OCI-LY1 (cell line): Measurements from ENCODE around the gene TMEM213.

Experiments
- EZH2 ChIP-seq: fragments of 200-600 bp; sonication (generic), shearing (Covaris generic); IDR thresholded peaks from 2 replicates; pipeline ENCODE4 v1.8.0; 2017; ENCODE audit warnings: borderline replicate concordance, mixed run types, mild to moderate bottlenecking, antibody characterized with exemption, low read length, moderate library complexity, mixed read lengths
- TF ChIP-seq, protein P1 (sequence below): fragments of 200-600 bp; sonication (generic), shearing (Covaris generic); IDR thresholded peaks from 2 replicates; pipeline ENCODE4 v1.5.1; 2017; ENCODE audit warnings: mild to moderate bottlenecking, antibody characterized with exemption, low read length, moderate library complexity, mixed read lengths

DNA sequence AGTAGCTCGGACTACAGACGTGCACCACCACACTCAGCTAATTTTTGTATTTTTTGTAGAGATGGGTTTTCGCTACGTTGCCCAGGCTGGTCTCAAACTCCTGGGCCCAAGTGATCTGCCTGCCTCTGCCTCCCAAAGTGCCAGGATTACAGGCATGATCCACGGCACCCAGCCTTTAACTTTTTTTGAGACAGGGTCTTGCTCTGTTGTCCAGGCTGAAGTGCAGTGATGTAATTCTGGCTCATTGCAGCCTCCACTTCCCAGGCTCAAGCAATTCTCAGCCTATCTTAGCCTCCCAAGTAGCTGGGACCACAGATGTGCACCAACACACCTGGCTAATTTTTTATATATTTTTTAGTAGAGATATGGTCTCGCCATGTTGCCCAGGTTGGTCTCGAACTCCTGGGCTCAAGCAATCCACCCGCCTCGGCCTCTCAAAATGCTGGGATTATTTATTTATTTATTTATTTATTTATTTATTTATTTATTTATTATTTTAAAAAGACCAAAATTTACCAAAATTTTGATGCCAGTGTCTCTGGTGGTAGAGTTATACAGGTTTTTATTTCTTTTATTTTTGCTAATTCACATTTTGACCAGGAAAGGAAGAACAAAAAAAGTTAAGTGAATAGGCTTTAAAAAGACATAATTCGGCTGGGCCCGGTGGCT lies 25.2 kb downstream of the TMEM213 start:
- TF ChIP-seq, protein P1, sequence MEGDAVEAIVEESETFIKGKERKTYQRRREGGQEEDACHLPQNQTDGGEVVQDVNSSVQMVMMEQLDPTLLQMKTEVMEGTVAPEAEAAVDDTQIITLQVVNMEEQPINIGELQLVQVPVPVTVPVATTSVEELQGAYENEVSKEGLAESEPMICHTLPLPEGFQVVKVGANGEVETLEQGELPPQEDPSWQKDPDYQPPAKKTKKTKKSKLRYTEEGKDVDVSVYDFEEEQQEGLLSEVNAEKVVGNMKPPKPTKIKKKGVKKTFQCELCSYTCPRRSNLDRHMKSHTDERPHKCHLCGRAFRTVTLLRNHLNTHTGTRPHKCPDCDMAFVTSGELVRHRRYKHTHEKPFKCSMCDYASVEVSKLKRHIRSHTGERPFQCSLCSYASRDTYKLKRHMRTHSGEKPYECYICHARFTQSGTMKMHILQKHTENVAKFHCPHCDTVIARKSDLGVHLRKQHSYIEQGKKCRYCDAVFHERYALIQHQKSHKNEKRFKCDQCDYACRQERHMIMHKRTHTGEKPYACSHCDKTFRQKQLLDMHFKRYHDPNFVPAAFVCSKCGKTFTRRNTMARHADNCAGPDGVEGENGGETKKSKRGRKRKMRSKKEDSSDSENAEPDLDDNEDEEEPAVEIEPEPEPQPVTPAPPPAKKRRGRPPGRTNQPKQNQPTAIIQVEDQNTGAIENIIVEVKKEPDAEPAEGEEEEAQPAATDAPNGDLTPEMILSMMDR = no peak
- TF ChIP-seq EZH2 = no peak
